Trophoblast cell (in vitro differentiated cells and primary cell): Measurements from ENCODE around the gene PPP1R9A.

Experiments used
- DNase-seq, 2 donors: peaks; one replicate each; pipeline ENCODE4 v3.0.0-alpha.2; 2016
- H2AFZ ChIP-seq: 2 replicates; pipeline ENCODE4 v1.6.1; 2013; ENCODE audit warnings: low read length, moderate library complexity, mild to moderate bottlenecking; ENCODE audit not compliant: insufficient read depth, poor library complexity
- H2AK5ac ChIP-seq: 2 replicates; pipeline ENCODE4 v1.6.1; 2013; ENCODE audit warnings: mild to moderate bottlenecking, low read length
- H2BK120ac ChIP-seq: 2 replicates; pipeline ENCODE4 v1.6.1; 2013; ENCODE audit warnings: low read length, mild to moderate bottlenecking, moderate library complexity; ENCODE audit not compliant: insufficient read depth, poor library complexity
- H2BK12ac ChIP-seq: 2 replicates; pipeline ENCODE4 v1.6.1; 2013; ENCODE audit warnings: mild to moderate bottlenecking, low read length, moderate library complexity
- H2BK5ac ChIP-seq: 2 replicates; pipeline ENCODE4 v1.6.1; 2013; ENCODE audit warnings: low read length, low read depth, moderate library complexity, mild to moderate bottlenecking; ENCODE audit not compliant: poor library complexity
- H3K14ac ChIP-seq: 2 replicates; pipeline ENCODE4 v1.6.1; 2013; ENCODE audit warnings: mild to moderate bottlenecking, low read length
- H3K18ac ChIP-seq: 2 replicates; pipeline ENCODE4 v1.6.1; 2013; ENCODE audit warnings: mild to moderate bottlenecking, low read length
- H3K23ac ChIP-seq: 2 replicates; pipeline ENCODE4 v1.6.1; 2013; ENCODE audit warnings: low read length
- H3K27ac ChIP-seq: 2 replicates; pipeline ENCODE4 v1.5.1; 2013; ENCODE audit warnings: low read depth, mild to moderate bottlenecking, inconsistent platforms, low read length, moderate library complexity
- H3K27me3 ChIP-seq: 2 replicates; pipeline ENCODE4 v1.6.1; 2013; ENCODE audit warnings: inconsistent platforms, mild to moderate bottlenecking, low read length, moderate library complexity; ENCODE audit not compliant: insufficient read depth
- H3K36me3 ChIP-seq, 2 experiments: 1 replicate in 1 of 2; 2 replicates in 1 of 2; pipeline ENCODE4 v1.6.1; 2013; ENCODE audit warnings: low read length in 2 of 2, mild to moderate bottlenecking in 2 of 2, moderate library complexity in 1 of 2; ENCODE audit not compliant: insufficient read depth in 2 of 2, control insufficient read depth in 1 of 2
- H3K4ac ChIP-seq: 2 replicates; pipeline ENCODE4 v1.6.1; 2013; ENCODE audit warnings: low read depth, mild to moderate bottlenecking, low read length, moderate library complexity
- H3K4me1 ChIP-seq, 2 experiments: 1 replicate in 1 of 2; 2 replicates in 1 of 2; pipeline ENCODE4 v1.6.1; 2013; ENCODE audit warnings: low read length in 2 of 2, mild to moderate bottlenecking in 2 of 2, moderate library complexity in 1 of 2; ENCODE audit not compliant: insufficient read depth in 2 of 2, control insufficient read depth in 1 of 2
- H3K4me2 ChIP-seq: 2 replicates; pipeline ENCODE4 v1.6.1; 2013; ENCODE audit warnings: inconsistent platforms, mild to moderate bottlenecking, low read length, moderate library complexity
- H3K4me3 ChIP-seq: 2 replicates; pipeline ENCODE4 v1.5.1; 2013; ENCODE audit warnings: mild to moderate bottlenecking, low read depth, low read length, inconsistent platforms
- H3K79me1 ChIP-seq: one replicate; pipeline ENCODE4 v1.6.1; 2013; ENCODE audit warnings: low read length
- H3K79me2 ChIP-seq: 2 replicates; pipeline ENCODE4 v1.6.1; 2013; ENCODE audit warnings: low read length, mild to moderate bottlenecking; ENCODE audit not compliant: control insufficient read depth, insufficient read depth, poor library complexity
- H3K9ac ChIP-seq: 2 replicates; pipeline ENCODE4 v1.6.1; 2013; ENCODE audit warnings: mild to moderate bottlenecking, low read length
- H3K9me3 ChIP-seq: 2 replicates; pipeline ENCODE4 v1.6.1; 2013; ENCODE audit warnings: low read depth, mild to moderate bottlenecking, control low read depth, inconsistent platforms, low read length; ENCODE audit not compliant: insufficient read depth
- H4K12ac ChIP-seq: 2 replicates; pipeline ENCODE4 v1.6.1; 2013; ENCODE audit warnings: low read depth, mild to moderate bottlenecking, low read length, moderate library complexity
- H4K8ac ChIP-seq: 2 replicates; pipeline ENCODE4 v1.6.1; 2013; ENCODE audit warnings: low read depth, mild to moderate bottlenecking, low read length, moderate library complexity
- H4K91ac ChIP-seq: one replicate; pipeline ENCODE4 v1.6.1; 2013; ENCODE audit warnings: low read depth, mild to moderate bottlenecking, low read length, moderate library complexity
- WGBS: extraction: QIAGEN DNeasy Blood & Tissue Kit; methylation state at CpG from one replicate; pipeline ENCODE4 v1.1.7; 2013; ENCODE audit warnings: missing lambda C conversion rate; ENCODE audit not compliant: insufficient read length, insufficient coverage; ENCODE audit errors: extremely low coverage; 5-methylcytosine and 5-hydroxymethylcytosine counted together

The PPP1R9A gene

GRCh38 chr7:95199779-95200558, 292.6 kb downstream of the PPP1R9A start:
- H3K9me3 ChIP-seq, result peaks cover 4% of the 10 kb centered on the region
- H3K27ac ChIP-seq, result no peak overlapping the region
- H3K79me2 ChIP-seq, result no peaks in the 10 kb centered on the region
- H3K23ac ChIP-seq, result no peak overlapping the region
- no peak overlapping the region for H2BK12ac ChIP-seq
- no peaks in the 10 kb centered on the region for H3K27me3 ChIP-seq
- H4K8ac ChIP-seq, result no peak overlapping the region
- H2AFZ ChIP-seq, result no peak overlapping the region
- no peak overlapping the region for H3K4me3 ChIP-seq
- H2AK5ac ChIP-seq, result no peak overlapping the region
- H3K4me2 ChIP-seq, result no peak overlapping the region
- H3K4me1 ChIP-seq, result no peaks in the 10 kb centered on the region
- peak in 1 of 2 donors; percentile 67 for DNase-seq
- no peak overlapping the region for H3K18ac ChIP-seq
- no peak overlapping the region for H3K4ac ChIP-seq
- no peak overlapping the region for H2BK5ac ChIP-seq
- no peak overlapping the region for H3K14ac ChIP-seq
- no peak overlapping the region for H4K91ac ChIP-seq
- H3K79me1 ChIP-seq, result no peaks in the 10 kb centered on the region
- H2BK120ac ChIP-seq, result no peak overlapping the region
- H3K36me3 ChIP-seq, result no peaks in the 10 kb centered on the region
- no peak overlapping the region for H3K9ac ChIP-seq
- H4K12ac ChIP-seq, result no peak overlapping the region
- no CpG with 5 or more reads among the region's 3 CpGs for WGBS

DNA sequence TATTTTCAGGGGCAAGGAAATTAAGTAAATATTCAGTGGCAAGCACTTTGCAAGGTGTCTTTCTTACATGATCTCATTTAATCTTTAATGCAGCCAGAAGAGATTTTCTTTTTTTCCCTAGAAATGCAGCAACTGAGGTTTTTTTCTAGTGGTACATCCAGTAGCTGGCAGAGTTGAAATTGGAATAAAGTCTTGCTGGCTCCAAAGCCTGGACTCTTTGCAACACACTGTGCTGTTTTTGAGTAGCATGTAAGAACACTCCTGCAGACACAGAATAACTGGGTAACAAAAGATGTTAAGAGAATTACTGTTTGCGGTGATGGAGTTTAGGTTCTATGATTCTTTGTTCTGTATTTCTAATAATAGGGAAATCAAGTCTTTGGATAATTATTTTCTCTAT, 293.3 kb downstream of the PPP1R9A start:
- no peak overlapping the region for H2BK5ac ChIP-seq
- no peak overlapping the region for H2BK120ac ChIP-seq
- no peak overlapping the region for H3K4me3 ChIP-seq
- H4K91ac ChIP-seq, result no peak overlapping the region
- no peaks in the 10 kb centered on the region for H3K79me1 ChIP-seq
- H3K4ac ChIP-seq, result no peak overlapping the region
- H3K9ac ChIP-seq, result no peak overlapping the region
- no peak overlapping the region for H4K12ac ChIP-seq
- no CpG with 5 or more reads among the region's 1 CpG for WGBS
- H3K9me3 ChIP-seq, result peaks cover 4% of the 10 kb centered on the region
- no peak overlapping the region for H3K18ac ChIP-seq
- no peak overlapping the region for H2AK5ac ChIP-seq
- no peak overlapping the region for H3K27ac ChIP-seq
- H3K36me3 ChIP-seq, result no peaks in the 10 kb centered on the region
- H4K8ac ChIP-seq, result no peak overlapping the region
- no peak overlapping the region for H3K4me2 ChIP-seq
- H2BK12ac ChIP-seq, result no peak overlapping the region
- H2AFZ ChIP-seq, result no peak overlapping the region
- no peak overlapping the region for H3K23ac ChIP-seq
- no peaks in the 10 kb centered on the region for H3K79me2 ChIP-seq
- no peaks in the 10 kb centered on the region for H3K27me3 ChIP-seq
- no peaks in the 10 kb centered on the region for H3K4me1 ChIP-seq
- DNase-seq, result no peak
- no peak overlapping the region for H3K14ac ChIP-seq

- Histone ChIP-seq H4K12ac (no peak overlapping the region), H2BK12ac (no peak overlapping the region), H4K8ac (no peak overlapping the region), H3K79me1 (no peaks in the 10 kb centered on the region), H3K4me2 (no peak overlapping the region), H2BK5ac (no peak overlapping the region), H3K23ac (no peak overlapping the region), H3K4me1 (no peaks in the 10 kb centered on the region), H3K79me2 (no peaks in the 10 kb centered on the region), H3K9me3 (peaks cover 4% of the 10 kb centered on the region), H3K27me3 (no peaks in the 10 kb centered on the region), H2BK120ac (no peak overlapping the region), H3K14ac (no peak overlapping the region), H2AK5ac (no peak overlapping the region), H3K27ac (no peak overlapping the region), H3K4me3 (no peak overlapping the region), H3K18ac (no peak overlapping the region), H4K91ac (no peak overlapping the region), H2AFZ (no peak overlapping the region), H3K9ac (no peak overlapping the region), H3K4ac (no peak overlapping the region), H3K36me3 (no peaks in the 10 kb centered on the region)
- no peak for DNase-seq
Observed at GRCh38 chr7:95201727-95202126, 294.3 kb downstream of the PPP1R9A start.

- H4K12ac ChIP-seq, result no peak overlapping the region
- peaks cover 4% of the 10 kb centered on the region for H3K9me3 ChIP-seq
- no peak overlapping the region for H2BK120ac ChIP-seq
- no peak overlapping the region for H2AK5ac ChIP-seq
- peak overlapping the region; percentile 100 for H3K23ac ChIP-seq
- no peaks in the 10 kb centered on the region for H3K4me1 ChIP-seq
- no peak overlapping the region for H3K18ac ChIP-seq
- 100% methylated on average over 5 of the region's 6 CpGs for WGBS
- H3K27me3 ChIP-seq, result no peaks in the 10 kb centered on the region
- no peak overlapping the region for H2AFZ ChIP-seq
- no peak overlapping the region for H3K4ac ChIP-seq
- H3K14ac ChIP-seq, result no peak overlapping the region
- no peak for DNase-seq
- no peak overlapping the region for H3K27ac ChIP-seq
- H2BK12ac ChIP-seq, result no peak overlapping the region
- no peak overlapping the region for H2BK5ac ChIP-seq
- no peak overlapping the region for H3K9ac ChIP-seq
- no peak overlapping the region for H3K4me2 ChIP-seq
- H3K79me2 ChIP-seq, result no peaks in the 10 kb centered on the region
- H4K8ac ChIP-seq, result no peak overlapping the region
- H3K79me1 ChIP-seq, result no peaks in the 10 kb centered on the region
- H4K91ac ChIP-seq, result no peak overlapping the region
- no peaks in the 10 kb centered on the region for H3K36me3 ChIP-seq
- H3K4me3 ChIP-seq, result peak overlapping the region; percentile 68
Observed at GRCh38 chr7:95204618-95205017, 297.2 kb downstream of the PPP1R9A start.
